Stimulated activated CD8-positive, alpha-beta memory T cell treated with anti-CD3 and anti-CD28 coated beads, Interleukin-7, amount 100 ng/mL, for 4 hours (primary cell): Measurements from ENCODE around the gene PHKB.

ENCODE experiments used
- DNase-seq, 2 donors: peaks; one replicate each; pipeline ENCODE4 v3.0.0-alpha.2; 2020; ENCODE audit warnings: low read depth in 2 of 2

The PHKB gene

DNA sequence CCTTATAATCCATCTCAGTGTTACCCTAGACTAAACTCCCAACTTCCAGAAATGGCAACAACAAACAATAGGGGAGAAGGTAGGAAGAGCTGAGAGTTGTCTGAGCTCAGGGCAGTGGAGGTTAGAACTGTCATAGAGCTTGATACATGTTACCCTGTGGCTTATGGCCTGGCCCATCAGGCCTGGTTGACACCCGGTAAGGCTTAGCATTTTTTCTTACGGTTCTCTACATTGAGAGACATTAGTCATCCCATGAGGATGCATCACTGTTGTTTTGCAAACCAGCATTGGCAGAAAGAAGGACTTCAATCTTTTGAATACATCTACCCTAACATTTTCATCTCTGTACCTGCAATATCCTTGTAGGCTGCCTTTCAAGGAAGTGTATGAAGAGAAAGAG lies 226.6 kb downstream of the PHKB start:
- DNase-seq: no peak

DNA sequence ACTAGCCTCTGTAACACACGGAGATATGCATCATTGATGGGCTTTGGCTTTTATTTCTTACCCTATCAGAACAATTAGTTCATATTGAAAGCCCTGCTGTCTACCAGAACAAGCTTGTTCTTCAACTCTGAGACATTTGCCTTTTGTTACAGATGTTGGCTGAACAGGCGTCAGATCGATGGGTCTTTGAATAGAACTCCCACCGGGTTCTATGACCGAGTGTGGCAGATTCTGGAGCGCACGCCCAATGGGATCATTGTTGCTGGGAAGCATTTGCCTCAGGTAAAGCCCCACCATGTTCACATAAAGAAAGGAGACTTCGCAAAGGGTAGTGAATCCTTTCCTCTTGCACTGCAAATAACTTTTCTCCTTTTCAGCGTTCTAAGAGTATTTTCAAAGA lies 232.1 kb downstream of the PHKB start:
- DNase-seq: no peak

- DNase-seq: no peak
Measured at GRCh38 chr16:47694543-47694942, 233.4 kb downstream of the PHKB start.

DNA sequence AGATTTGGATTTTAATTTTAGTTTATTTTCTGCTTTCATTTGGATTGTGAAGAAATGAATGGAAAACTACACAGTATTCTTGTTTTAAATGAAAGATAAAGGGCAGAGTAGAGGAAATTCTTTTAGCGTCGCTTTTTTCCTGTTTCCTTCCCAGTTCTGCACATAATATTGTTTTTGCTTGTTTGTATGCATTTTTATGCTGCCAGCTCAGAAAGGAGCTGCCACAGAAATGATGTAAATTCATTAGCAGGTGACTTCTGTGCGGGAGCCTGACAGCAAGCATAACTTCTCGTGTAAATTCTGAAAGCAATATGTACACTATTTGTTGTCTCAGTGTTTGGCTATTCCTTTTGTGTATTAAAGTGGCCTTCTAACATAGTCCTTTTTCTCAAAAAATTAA lies 234.6 kb downstream of the PHKB start:
- no peak for DNase-seq

- DNase-seq: no peak
Measured at GRCh38 chr16:47697826-47698225, 236.7 kb downstream of the PHKB start.

GRCh38 chr16:47699106-47699505 lies 238.0 kb downstream of the PHKB start:
- DNase-seq: no peak

- no peak for DNase-seq
Measured at GRCh38 chr16:47700857-47701587, 239.9 kb downstream of the PHKB start.

DNA sequence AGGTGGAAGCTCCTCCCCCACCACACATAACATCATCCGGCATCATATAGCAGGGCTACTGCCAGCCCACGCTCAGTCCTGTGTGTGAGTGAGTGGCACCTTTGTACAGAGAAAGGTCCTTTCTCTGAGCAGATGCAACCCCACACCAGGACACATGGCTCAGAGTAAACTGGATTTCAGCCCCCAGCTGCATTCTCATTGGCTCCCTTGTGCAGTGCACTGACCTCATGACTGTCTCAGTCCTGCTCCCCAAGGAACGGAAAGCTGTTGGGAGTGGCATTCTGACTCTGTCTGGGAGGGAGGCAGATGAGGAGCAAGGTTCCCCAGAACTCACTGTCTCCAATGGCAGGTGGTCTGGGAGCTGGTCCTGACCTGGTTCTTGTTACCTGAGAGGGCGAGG lies 244.1 kb downstream of the PHKB start:
- no peak for DNase-seq

GRCh38 chr16:47711809-47712208 lies 250.7 kb downstream of the PHKB start:
- DNase-seq: no peak

- no peak for DNase-seq
Measured at GRCh38 chr16:47712276-47713224, 251.4 kb downstream of the PHKB start.

GRCh38 chr16:47713225-47713595 lies 252.1 kb downstream of the PHKB start:
- DNase-seq: no peak

DNA sequence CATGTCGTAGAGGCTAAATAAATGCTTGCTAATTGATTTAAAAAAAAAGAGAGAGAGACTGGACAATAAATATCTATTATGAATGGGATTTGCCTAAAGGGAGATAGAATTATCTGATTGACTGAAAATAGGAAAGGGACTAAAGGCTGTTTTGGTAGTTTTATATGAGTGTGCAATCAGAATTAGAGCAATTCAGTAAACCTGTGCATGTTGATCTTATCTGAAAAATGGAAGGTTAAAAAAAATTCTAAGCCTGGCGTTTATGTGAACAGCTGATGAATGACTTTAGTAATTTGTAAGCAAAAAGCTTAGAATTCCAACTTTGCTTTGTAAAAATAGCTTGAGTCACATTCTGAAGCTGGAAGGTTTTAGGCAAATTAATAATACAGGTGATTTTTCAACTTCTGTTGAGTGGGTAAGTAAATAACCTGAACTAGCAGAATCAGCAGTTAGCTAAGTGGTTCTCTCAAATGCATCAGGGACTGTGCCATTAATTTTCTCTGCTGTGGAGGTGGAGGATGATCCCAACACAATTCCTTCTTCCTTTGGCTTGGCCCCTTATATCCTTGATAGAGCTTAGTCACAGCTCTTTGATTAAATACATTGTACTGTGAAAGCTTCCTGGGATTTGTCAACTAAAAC lies 254.4 kb downstream of the PHKB start:
- DNase-seq: no peak

- no peak for DNase-seq
Measured at GRCh38 chr16:47716571-47716970, 255.4 kb downstream of the PHKB start.

- DNase-seq: no peak
Measured at GRCh38 chr16:47719713-47720112, 258.6 kb downstream of the PHKB start.

- no peak for DNase-seq
Measured at GRCh38 chr16:47721006-47721637, 260.0 kb downstream of the PHKB start.

DNA sequence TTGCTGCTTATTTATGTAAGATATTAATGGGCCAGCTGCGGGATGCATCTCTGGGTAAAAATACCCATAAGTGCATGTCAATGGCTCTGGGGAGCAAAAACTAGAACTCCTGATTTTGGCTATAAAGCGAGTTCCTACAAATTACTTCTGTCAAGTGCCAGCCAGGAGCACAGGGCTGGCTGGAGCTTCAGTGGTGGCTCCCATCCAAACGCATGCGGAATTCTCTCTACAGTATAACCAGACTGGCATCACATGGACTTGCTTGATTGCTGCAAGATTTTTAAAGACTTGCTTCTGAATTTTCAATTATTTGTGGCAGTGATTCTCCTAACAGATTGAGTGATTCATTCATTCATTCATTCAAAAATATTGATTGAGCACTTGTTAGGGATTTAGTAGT lies 260.9 kb downstream of the PHKB start:
- DNase-seq: no peak

DNA sequence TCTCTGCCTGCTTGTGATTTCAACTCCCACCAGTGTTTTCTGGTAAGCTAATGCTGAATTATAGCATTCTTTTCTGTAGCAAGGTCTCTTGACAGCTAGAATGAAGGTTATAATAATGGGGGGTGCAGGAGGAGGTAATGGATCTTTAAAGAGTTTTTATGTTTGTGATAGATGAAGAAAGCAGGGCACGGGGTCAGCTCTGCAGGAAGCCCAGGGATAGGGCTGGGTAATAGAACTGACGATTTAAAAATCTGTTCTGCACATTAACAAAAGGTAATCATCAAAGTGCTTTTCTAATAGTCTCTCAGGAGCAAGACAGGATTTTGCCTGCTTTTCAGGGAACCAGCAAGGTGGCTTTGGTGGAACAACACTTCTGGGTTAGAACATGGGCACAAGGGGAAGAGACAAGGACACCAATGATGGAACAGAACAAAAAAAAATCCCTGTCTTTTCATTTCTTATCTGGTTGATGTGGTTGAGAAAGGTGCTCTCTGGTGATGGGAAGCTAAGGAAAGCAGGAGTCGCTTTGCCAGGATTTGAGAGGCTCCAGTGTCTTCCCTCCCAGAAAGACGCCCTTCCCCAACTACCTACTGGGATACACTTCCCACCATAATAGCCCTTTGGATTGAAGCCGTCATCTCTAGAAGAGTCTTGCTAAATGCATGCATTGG lies 263.1 kb downstream of the PHKB start:
- no peak for DNase-seq

- DNase-seq: no peak
Measured at GRCh38 chr16:47725188-47725695, 264.1 kb downstream of the PHKB start.

GRCh38 chr16:47726031-47726675 lies 265.0 kb downstream of the PHKB start:
- DNase-seq: no peak

DNA sequence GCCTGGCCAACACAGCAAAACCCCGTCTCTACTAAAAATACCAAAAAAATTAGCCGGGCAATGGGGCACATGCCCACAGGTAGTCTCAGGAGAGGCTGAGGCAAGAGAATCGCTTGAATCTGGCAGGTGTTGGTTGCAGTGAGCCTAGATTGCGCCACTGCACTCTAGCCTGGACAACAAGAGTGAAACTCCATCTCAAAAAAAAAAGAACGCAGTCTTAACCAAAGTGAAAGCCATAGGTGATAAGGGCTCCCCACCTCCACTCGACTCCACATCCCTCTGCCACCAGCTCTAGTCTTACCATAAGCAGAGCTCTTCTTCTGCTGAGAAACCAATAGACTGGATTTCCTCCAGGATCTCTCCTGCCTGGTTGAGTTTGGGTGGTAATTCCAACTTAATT lies 266.0 kb downstream of the PHKB start:
- DNase-seq: no peak

GRCh38 chr16:47728205-47728604 lies 267.1 kb downstream of the PHKB start:
- DNase-seq: no peak
